Activated B cell treated with CpG ODN at 0.5 μM for 24 hours (primary cell): Measurements from ENCODE around the gene PFKL. TPM values are rescaled to one million over a fixed set of nuclear protein-coding genes. Genes with fewer than 3 reads are reported as not detected.
"Not testable (repeated sequence)": the region's sequence is repeated elsewhere in the genome, so short reads cannot be mapped to it uniquely, and the experiment has no call there.

Experiments used
- ATAC-seq: fragments of 200-7000 bp; cut with Tn5 transposase; one replicate; pipeline ENCODE4 v1.10.0; 2021; ENCODE audit warnings: low read depth, mild to moderate bottlenecking, moderate library complexity
- CTCF ChIA-PET: fragments of 350-600 bp; sonication (Branson Sonifier 250); formaldehyde crosslinking; loops from one replicate; lab custom pipeline; 2021; ENCODE audit warnings: antibody characterized with exemption; lab: Charles Lee
- POLR2A ChIA-PET: fragments of 350-600 bp; sonication (Branson Sonifier 250); formaldehyde crosslinking; loops from one replicate; lab custom pipeline; 2021; ENCODE audit warnings: antibody characterized with exemption; lab: Charles Lee
- DNase-seq: peaks from one replicate; pipeline ENCODE4 v3.0.0; 2022
- H3K27ac Mint-ChIP-seq: one replicate; pipeline ENCODE4 v1.8.0; 2020; ENCODE audit warnings: mixed read lengths
- H3K27me3 Mint-ChIP-seq: one replicate; pipeline ENCODE4 v1.8.0; 2021; ENCODE audit warnings: mixed read lengths
- H3K36me3 Mint-ChIP-seq: one replicate; pipeline ENCODE4 v1.8.0; 2021; ENCODE audit warnings: low read depth, mixed read lengths
- H3K4me1 Mint-ChIP-seq: one replicate; pipeline ENCODE4 v1.8.0; 2021; ENCODE audit warnings: mixed read lengths
- H3K4me3 Mint-ChIP-seq: one replicate; pipeline ENCODE4 v1.8.0; 2020; ENCODE audit warnings: mild to moderate bottlenecking, mixed read lengths
- H3K9me3 Mint-ChIP-seq: one replicate; pipeline ENCODE4 v1.8.0; 2020; ENCODE audit warnings: mixed read lengths
- intact Hi-C: fragments of 100-400 bp; cut with micrococcal nuclease; formaldehyde crosslinking; loops from one replicate; pipeline ENCODE4 v1.15.1; 2024
- total RNA-seq: library from RNA; stranded (reverse); gene quantifications from 2 replicates; pipeline ENCODE4 v1.2.3, GENCODE V29; 2022
- TF ChIP-seq, protein P1 (sequence below): fragments of 200-600 bp; IDR thresholded peaks from one replicate; pipeline ENCODE4 v1.8.0; 2022; ENCODE audit warnings: antibody characterized with exemption, mild to moderate bottlenecking

Gene PFKL
- total RNA-seq, 1 donor from 2014 or later = 174 TPM

DNA sequence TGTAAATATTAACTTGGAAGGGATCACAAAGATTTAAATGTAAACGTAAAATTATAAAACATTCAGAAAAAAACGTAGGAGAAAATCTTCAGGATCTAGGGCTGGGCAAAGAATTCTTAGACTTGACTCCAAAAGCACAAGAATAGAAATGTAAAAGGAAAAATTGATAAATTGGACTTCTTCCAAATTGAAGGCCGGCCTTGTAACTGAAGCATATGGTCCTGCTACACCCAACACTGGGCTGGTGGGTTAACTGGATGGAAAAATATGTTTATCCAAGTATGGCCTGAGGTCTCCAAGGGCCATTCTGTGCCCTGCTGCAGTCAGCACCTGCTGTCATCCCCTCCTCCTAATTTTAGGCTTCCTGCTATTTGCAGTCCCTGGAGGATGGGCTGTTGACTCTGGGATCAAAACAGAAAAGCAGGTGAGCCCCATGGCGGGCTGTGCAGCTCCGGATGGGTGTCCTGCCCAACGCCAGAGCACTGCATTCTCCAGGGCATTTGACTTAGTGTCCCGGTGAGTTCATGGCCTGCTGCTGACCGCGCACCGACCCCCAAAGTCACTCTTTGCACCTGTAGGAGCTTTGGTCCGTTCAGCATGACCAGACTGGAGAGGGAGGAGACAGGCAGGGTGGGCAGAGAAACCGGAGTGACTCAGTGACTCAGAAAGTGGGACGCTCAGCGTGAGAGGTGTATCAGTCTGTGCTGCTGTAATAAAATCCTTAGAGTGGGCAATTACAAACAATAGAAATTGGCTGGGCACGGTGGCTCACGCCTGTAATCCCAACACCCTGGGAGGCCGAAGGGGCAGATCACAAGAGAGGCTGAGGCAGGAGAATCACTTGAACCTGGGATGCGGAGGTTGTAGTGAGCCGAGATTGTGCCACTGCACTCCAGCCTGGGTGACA, 20.2 kb upstream of the PFKL start:
- DNase-seq = no peak
- TF ChIP-seq, protein P1, sequence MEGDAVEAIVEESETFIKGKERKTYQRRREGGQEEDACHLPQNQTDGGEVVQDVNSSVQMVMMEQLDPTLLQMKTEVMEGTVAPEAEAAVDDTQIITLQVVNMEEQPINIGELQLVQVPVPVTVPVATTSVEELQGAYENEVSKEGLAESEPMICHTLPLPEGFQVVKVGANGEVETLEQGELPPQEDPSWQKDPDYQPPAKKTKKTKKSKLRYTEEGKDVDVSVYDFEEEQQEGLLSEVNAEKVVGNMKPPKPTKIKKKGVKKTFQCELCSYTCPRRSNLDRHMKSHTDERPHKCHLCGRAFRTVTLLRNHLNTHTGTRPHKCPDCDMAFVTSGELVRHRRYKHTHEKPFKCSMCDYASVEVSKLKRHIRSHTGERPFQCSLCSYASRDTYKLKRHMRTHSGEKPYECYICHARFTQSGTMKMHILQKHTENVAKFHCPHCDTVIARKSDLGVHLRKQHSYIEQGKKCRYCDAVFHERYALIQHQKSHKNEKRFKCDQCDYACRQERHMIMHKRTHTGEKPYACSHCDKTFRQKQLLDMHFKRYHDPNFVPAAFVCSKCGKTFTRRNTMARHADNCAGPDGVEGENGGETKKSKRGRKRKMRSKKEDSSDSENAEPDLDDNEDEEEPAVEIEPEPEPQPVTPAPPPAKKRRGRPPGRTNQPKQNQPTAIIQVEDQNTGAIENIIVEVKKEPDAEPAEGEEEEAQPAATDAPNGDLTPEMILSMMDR = no peak

DNA sequence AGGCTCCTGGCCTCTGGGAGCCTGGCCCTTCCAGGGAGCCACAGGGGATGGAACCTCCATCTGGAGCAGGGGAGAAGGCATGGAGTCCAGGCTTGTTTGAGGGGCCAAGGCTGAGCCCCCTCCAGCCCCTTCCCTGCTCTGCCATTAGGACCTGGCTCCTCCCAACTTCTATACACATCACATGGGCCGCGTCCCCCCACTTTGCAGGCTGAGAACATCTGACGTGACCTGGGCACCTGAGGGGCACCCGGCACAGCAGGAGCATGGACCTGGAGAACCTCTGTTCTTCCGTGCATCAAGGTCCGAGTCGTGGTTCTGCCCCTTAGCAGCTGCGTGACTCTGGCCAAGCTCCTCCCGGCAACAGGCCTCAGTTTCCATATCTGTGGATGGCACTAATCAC, 18.1 kb upstream of the PFKL start:
- ATAC-seq (no peak), DNase-seq (no peak)
- Mint-ChIP-seq H3K9me3 (no peaks in the 10 kb centered on the region), H3K4me1 (peaks cover 11% of the 10 kb centered on the region), H3K4me3 (no peak overlapping the region), H3K27me3 (peaks cover 3% of the 10 kb centered on the region), H3K36me3 (no peaks in the 10 kb centered on the region), H3K27ac (no peak overlapping the region)
- POLR2A ChIA-PET = no interaction called here
- CTCF ChIA-PET = no interaction called here
- intact Hi-C loops = no loop called here
- TF ChIP-seq, protein P1 = no peak

More for the DNA sequence above, 20.2 kb upstream of the PFKL start:
- Mint-ChIP-seq H3K27me3 (peaks cover 3% of the 10 kb centered on the region), H3K36me3 (no peaks in the 10 kb centered on the region), H3K27ac (no peak overlapping the region), H3K4me1 (peaks cover 11% of the 10 kb centered on the region), H3K9me3 (no peaks in the 10 kb centered on the region), H3K4me3 (no peak overlapping the region)
- ChIA-PET POLR2A (no interaction called here), CTCF (no interaction called here)
- intact Hi-C loops = no loop called here
- ATAC-seq = no peak

DNA sequence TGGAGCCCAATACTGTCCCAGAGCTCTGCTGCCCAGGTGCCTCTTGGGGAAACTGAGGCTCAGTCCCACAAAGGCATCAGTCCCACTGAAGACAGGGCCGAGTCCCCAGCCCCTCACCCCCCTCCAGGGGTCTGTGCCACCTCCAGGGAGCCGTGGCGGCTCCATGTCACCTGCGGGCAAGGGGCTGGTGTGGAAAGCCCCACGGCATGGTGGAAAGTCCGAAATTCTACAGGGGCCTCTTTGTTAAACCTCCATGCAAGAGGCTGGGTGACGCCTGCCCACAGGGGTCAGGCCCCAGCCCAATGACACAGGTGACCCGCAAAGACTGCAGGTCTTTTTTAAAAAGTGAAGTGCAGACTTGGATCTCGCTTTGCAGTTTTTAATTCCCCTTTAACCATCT, 17.5 kb upstream of the PFKL start:
- TF ChIP-seq, protein P1 = no peak
- Mint-ChIP-seq H3K27ac (no peak overlapping the region), H3K9me3 (no peaks in the 10 kb centered on the region), H3K4me3 (no peak overlapping the region), H3K36me3 (no peaks in the 10 kb centered on the region), H3K4me1 (peaks cover 11% of the 10 kb centered on the region), H3K27me3 (peaks cover 3% of the 10 kb centered on the region)
- intact Hi-C loops = no loop called here
- ATAC-seq = no peak
- ChIA-PET POLR2A (no interaction called here), CTCF (no interaction called here)
- no peak for DNase-seq

DNA sequence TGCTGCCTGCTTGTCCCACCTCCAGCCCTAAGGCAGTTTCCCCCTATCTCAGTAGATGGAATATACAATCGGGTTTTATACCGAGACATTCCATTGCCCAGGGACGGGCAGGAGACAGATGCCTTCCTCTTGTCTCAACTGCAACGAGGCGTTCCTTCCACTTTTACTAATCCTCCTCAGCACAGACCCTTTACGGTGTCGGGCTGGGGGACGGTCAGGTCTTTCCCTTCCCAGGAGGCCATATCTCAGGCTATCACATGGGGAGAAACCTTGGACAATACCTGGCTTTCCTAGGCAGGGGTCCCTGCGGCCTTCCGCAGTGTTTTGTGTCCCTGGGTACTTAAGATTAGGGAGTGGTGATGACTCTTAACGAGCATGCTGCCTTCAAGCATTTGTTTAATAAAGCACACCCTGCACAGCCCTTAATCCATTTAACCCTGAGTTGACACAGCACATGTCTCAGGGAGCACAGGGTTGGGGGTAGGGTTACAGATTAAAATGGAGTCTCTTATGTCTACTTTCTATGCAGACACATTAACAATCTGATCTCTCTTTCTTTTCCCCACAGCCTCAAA, 16.6 kb upstream of the PFKL start:
- H3K27ac Mint-ChIP-seq, H3K9me3 Mint-ChIP-seq, DNase-seq, H3K4me3 Mint-ChIP-seq, intact Hi-C loops, ATAC-seq, CTCF ChIA-PET, H3K27me3 Mint-ChIP-seq, H3K36me3 Mint-ChIP-seq, POLR2A ChIA-PET: not testable (repeated sequence)
- H3K4me1 Mint-ChIP-seq = peaks cover 14% of the 10 kb centered on the region

DNA sequence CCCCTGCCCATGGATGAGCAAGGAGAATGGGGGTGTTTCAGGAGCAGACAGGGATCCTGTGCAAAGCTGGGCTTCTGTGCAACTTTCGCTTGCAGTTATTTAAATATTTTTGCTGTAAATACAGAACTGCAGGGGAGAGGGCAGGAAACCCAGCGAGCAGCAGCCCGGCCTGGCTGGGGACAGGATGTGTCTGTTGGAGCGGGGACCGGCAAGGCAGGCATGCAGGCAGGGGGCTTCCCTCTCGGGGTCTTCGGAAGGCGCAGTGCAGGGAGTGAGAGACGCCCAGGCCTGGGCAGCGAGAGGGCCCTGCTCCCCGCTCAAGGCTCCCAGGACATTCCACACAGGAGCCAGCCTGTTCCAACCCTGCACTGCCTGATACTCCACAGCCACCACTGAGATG, 15.9 kb upstream of the PFKL start:
- Mint-ChIP-seq H3K36me3 (no peaks in the 10 kb centered on the region), H3K4me1 (peaks cover 14% of the 10 kb centered on the region), H3K27ac (no peak overlapping the region), H3K4me3 (no peak overlapping the region), H3K27me3 (peaks cover 6% of the 10 kb centered on the region), H3K9me3 (no peaks in the 10 kb centered on the region)
- ATAC-seq (no peak), DNase-seq (no peak)
- CTCF ChIA-PET = no interaction called here
- TF ChIP-seq, protein P1 = no peak
- POLR2A ChIA-PET = no interaction called here
- intact Hi-C loops = no loop called here
